CD4-positive, alpha-beta T cell treated with Interleukin-15 for 1 hour (primary cell): Measurements from ENCODE around the gene LRMDA.

ENCODE experiments used
- DNase-seq: peaks from one replicate; pipeline ENCODE4 v3.0.0-alpha.2; 2020

Gene LRMDA

DNA sequence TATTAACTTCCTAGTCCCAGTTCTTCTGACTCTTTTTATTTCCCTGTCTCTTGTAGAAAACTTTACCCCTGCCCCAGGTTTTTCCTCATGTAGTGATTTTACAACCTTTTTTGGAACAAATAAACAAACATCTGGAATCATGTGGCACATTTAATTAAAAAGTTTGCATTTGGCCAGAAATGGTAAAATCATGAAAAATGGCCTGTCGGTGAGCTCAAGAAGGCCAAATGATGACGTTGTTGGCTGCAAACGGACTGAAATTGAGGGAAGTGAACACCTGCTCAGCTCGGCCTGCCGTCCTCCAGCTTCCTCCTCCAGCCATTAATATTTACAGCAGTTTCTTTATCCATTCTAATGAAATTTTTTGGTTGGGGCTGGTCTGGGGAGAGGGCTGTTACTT, 902.8 kb downstream of the LRMDA start:
- DNase-seq, result no peak

GRCh38 chr10:76336213-76336963, 905.0 kb downstream of the LRMDA start:
- no peak for DNase-seq

GRCh38 chr10:76337641-76338040, 906.2 kb downstream of the LRMDA start:
- DNase-seq, result no peak

GRCh38 chr10:76338187-76338586, 906.8 kb downstream of the LRMDA start:
- no peak for DNase-seq

GRCh38 chr10:76341740-76342139, 910.3 kb downstream of the LRMDA start:
- DNase-seq, result no peak

- DNase-seq, result no peak
These were observed 911.6 kb downstream of the LRMDA start for GRCh38 chr10:76342996-76343395.

DNA sequence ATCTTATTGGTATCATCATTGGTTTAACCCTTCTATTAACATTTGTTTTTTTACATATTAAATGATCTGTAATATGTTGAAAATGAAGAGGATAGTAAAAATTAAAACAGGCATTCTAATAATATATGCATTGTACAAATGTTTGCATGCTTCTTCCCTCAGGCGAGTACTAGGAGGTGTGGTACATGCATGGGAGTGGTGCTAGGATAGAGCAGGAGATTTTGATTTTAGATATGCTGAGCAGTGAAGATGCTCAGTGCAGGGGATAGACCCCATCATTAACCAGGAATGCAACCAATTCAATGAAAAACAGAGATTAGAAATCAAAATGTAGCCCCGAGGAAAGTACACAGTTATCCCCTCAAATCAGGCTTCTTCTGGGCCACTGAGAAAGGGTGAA, 916.4 kb downstream of the LRMDA start:
- no peak for DNase-seq

GRCh38 chr10:76350583-76350982, 919.2 kb downstream of the LRMDA start:
- DNase-seq, result no peak

- no peak for DNase-seq
These were observed 920.9 kb downstream of the LRMDA start for GRCh38 chr10:76352300-76352699.

DNA sequence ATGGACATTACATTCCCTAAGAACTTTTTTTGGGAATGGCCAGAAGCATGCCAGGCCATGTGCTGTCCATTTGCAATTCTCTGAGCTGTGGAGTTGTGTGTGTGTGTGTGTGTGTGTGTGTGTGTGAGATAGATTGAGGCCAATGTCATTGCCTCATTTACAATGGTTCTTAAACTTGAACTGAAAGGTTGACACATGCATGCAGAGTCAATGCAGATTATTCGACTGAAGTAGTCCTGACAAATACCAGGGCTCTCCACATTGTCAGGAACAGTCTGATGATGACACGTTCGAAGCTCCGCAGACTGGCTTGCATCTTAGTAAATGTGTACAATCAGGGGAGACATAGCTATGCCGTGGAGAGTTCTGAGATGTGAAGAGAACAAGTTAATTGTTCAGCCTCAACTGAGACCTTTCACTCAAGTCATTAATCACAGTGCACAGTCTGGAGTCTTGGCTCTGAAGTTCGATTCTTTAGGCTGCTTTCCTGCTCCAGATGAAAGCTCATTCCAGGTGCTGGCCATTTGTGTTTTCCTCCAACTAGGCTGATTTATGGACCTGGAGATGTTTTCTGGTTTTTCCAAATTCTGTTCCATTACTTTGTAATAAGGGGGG, 921.9 kb downstream of the LRMDA start:
- DNase-seq, result no peak

- DNase-seq, result no peak
These were observed 922.9 kb downstream of the LRMDA start for GRCh38 chr10:76354212-76354738.

- no peak for DNase-seq
These were observed 923.5 kb downstream of the LRMDA start for GRCh38 chr10:76354921-76355320.

DNA sequence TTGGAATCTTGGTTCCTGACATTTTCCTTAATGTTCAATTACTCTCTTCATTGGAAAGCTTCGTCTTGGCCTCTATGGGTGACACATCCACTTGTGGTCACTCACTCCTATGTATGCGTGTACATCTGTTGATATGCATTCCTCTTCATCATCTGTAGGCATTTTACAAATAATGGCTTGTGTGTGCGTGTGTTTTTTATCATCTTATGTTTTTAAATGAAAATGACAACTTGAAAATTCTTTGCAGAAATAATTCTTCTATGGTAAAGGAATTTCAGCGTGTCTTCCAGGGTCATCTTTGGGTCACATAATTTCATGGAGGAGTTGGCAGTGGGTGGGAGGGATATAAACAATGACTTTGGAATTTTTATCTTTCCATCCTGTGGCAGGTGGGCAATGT, 925.1 kb downstream of the LRMDA start:
- no peak for DNase-seq

DNA sequence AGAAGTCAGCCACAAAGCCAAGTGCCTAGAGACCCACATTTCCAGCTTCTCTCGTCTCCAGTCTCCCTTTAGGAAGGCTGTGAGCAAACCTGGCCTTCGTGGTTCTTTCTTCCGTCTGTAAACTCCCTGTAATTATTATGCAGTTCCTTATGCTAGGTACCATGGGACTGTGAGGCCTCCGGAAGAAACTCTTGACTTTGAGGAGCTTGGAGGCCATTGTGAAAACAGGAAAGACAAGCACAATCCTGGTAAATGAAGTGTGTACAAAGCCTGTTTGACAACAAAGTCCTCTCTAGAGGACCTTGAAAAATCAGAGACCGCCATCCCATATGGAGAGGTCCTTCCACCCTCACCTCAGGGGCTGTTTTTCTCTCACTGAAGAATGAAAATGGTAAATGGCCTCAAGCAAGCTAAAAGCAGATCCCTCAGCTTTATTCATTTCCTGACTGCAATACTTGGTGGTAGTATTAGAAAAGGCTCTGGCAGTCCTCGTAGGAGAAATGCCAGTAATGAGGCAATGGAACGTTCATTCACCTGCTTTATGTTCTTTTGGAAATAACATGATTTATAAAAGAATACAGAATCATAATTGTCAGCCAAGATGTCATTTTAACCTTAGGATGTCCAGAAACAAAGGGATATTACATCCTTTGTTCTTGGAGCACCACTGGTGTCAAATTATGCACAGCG, 926.4 kb downstream of the LRMDA start:
- no peak for DNase-seq

- DNase-seq, result no peak
These were observed 927.4 kb downstream of the LRMDA start for GRCh38 chr10:76358743-76359395.

GRCh38 chr10:76375761-76376160, 944.3 kb downstream of the LRMDA start:
- DNase-seq, result no peak

GRCh38 chr10:76382381-76382851, 951.0 kb downstream of the LRMDA start:
- DNase-seq, result no peak

DNA sequence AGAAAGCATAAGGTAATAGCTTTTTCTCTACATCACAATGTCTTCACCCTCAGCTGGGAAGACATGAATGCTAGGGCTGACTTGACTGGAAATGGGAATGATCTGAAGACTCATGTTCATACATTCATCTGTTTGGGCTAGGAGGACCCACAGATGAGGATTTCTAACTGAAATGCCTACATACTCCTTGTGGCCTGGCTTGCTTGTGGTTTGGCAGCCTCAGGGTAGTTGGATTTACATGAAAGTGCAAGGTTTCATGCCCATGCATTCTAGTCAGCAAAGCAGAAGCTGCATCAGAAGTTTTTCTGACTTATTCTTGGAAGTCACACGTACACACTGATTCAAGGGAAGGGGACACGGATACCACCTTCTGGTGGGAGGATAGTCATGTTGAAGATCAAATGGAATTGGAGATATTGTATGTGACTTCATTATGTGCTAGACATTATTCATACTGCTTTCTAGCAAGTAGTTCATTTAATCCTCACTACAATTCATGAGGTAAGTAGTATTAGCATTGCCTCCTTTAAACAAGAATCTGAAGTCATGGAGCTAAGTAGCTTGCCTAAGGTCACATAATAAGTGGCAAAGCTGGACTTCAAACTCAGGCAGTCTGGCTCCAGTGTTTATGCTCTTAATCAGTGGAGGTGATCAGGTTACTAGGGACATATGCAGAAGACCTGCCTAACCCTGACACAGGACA, 957.0 kb downstream of the LRMDA start:
- no peak for DNase-seq

- no peak for DNase-seq
These were observed 962.7 kb downstream of the LRMDA start for GRCh38 chr10:76393875-76394706.

DNA sequence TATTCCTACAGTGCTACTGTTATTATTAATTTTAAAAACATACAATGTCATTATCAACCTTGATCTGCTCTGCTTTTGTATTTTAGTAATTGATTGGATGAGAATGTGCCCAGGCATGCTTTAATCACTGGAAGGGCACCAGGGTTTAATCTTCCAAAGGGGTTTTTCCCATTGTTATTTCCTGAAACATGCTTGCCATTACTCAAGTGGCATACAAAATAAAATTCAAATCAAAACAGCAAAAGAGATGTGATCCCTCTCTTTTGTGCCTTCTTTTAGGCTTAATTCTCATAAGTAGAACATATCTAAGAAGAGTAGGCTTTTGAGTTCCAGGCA, 963.3 kb downstream of the LRMDA start:
- no peak for DNase-seq

- no peak for DNase-seq
These were observed 963.8 kb downstream of the LRMDA start for GRCh38 chr10:76395251-76395650.

- no peak for DNase-seq
These were observed 964.7 kb downstream of the LRMDA start for GRCh38 chr10:76396134-76396533.
